A549 (cell line): ENCODE results near the gene RECK.

Experiments
- CTCF ChIP-seq: fragments of >200 bp; sonication (Bioruptor Twin); formaldehyde crosslinking; IDR thresholded peaks from 3 replicates; pipeline ENCODE4 v1.5.1; 2016
- POLR2A ChIP-seq: IDR thresholded peaks from 2 replicates; pipeline ENCODE4 v1.6.1; 2012; ENCODE audit warnings: mild to moderate bottlenecking, low read length
- RAD21 ChIP-seq, 2 experiments: fragments of >200 bp in 1 of 2; sonication (Bioruptor Twin) in 1 of 2; formaldehyde crosslinking in 1 of 2; IDR thresholded peaks in 1 of 2; conservative IDR thresholded peaks in 1 of 2; 2 replicates in 1 of 2; 3 replicates in 1 of 2; pipeline ENCODE4 v1.6.1; 2012 to 2018; ENCODE audit warnings: inconsistent platforms in 1 of 2
- REST ChIP-seq: fragments of 200-600 bp; sonication (generic); IDR thresholded peaks from 2 replicates; pipeline ENCODE4 v1.6.1; 2016; ENCODE audit warnings: antibody characterized with exemption, mild to moderate bottlenecking, moderate library complexity
- ZSCAN20 ChIP-seq: fragments of 250-450 bp; sonication (Bioruptor Pico); IDR thresholded peaks from 2 replicates; pipeline ENCODE4 v1.8.0; 2022; ENCODE audit warnings: mild to moderate bottlenecking, moderate library complexity

DNA sequence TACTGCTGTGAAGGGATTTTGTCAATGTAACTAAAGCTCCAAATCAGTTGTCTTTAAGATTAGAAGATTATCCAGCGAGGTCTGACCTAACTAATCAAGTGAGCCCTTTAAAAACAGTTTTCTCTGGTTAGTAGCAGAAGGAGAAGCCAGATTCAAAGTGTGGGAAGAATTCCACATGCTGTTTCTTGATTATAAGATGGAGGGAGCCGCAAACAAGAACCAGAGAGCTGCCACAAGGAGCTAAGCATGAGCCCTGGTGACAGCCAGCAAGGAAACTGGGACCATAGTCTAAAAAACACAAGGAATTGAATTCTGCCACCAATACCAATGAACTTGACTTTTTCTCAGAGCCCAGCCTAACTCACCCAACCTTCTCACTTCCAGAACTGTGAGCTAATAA is 41.8 kb upstream of the RECK start:
- TF ChIP-seq REST (no peak), ZSCAN20 (CRISPR knock-in tag) (no peak), POLR2A (no peak), CTCF (no peak), RAD21 (conservative IDR thresholded peaks at IDR 0.05 in 1 of 2, IDR thresholded peaks at IDR 0.05 in 1 of 2) (no peak)
